H1 (cell line): ENCODE results near the gene TMEM130.

Source experiments
- CTCF ChIP-seq, 3 experiments: IDR thresholded peaks; 1 replicate in 2 of 3; 2 replicates in 1 of 3; pipeline versions ENCODE4 v1.5.1 to v1.6.1; 2011; ENCODE audit warnings: low read length in 3 of 3, mild to moderate bottlenecking in 3 of 3, inconsistent platforms in 2 of 3, low read depth in 1 of 3, moderate library complexity in 1 of 3; ENCODE audit not compliant: insufficient read depth in 1 of 3; ENCODE audit errors: control extremely low read depth in 1 of 3
- EP300 ChIP-seq, 2 experiments: IDR thresholded peaks; 1 replicate in 1 of 2; 2 replicates in 1 of 2; pipeline ENCODE4 v1.6.1; 2011 to 2012; ENCODE audit warnings: low read depth in 2 of 2, low read length in 2 of 2, mild to moderate bottlenecking in 2 of 2, borderline replicate concordance in 1 of 2, inconsistent platforms in 1 of 2, moderate library complexity in 1 of 2
- SIX5 ChIP-seq: IDR thresholded peaks from 2 replicates; pipeline ENCODE4 v1.6.1; 2011; ENCODE audit warnings: mild to moderate bottlenecking, low read depth, low read length

DNA sequence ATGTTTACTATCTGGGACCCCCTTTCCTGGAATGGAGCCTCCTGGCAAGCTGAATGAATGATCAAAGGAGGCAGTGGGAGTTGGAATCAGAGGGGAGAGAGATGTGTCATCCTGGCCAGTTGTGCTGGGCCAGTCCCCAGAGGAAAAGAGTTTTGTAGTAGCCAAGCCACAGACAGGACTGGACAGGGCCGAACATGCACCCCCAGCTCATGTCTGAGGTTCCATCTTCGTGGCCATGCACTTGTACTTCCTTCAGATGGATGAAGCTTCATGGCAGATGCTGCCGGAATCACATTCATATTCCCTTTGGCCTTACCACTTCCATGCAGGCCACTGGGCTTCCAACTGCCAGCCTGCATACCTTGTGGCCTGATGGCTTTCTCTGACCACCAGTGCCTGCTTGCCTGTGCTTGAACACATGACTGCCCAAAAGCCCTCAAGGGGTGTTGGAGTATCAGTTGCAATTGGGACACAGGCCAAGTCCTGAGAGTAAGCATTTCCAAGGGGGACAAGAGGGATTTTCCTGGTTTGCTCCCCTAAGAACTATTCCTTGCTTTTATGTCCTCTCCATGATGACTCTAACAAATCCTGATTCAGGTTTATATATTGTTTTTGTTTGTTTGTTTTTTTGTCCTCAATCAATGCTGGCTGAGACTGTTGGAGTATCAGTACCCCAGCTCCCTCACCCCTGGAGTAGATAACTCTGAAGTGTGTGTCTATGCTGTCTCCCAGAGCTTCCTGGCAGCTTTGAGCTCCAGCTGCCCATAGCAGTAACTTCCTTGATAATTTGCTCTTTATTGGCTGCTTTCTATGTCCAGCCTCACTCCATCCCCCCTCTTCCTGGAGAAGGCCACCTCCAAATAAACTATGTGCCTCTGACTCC is 63.6 kb downstream of the TMEM130 start:
- TF ChIP-seq EP300 (IDR thresholded peaks at IDR 0.05; ENCODE audit: borderline replicate concordance in 1 of 2, low read depth in 2 of 2, low read length in 2 of 2): no peak
- no peak for TF ChIP-seq CTCF (IDR thresholded peaks at IDR 0.05; ENCODE audit: control extremely low read depth in 1 of 3, insufficient read depth in 1 of 3, low read depth in 1 of 3, low read length in 3 of 3)
- no peak for TF ChIP-seq SIX5
